Activated CD8-positive, alpha-beta memory T cell treated with anti-CD3 and anti-CD28 coated beads, Interleukin-2, amount 10 ng/mL, durations not matched to agents 7 days and 5 days (primary cell): ENCODE measurements around the gene C1orf159. TPM values are rescaled to one million over a fixed set of nuclear protein-coding genes. Genes with fewer than 3 reads are reported as not detected.

Experiments
- ATAC-seq: fragments of 150-1000 bp; cut with Tn5 transposase; one replicate; pipeline ENCODE4 v1.10.0; 2021; ENCODE audit warnings: moderate library complexity
- CTCF ChIA-PET: fragments of 350-600 bp; sonication (Branson Sonifier 250); formaldehyde crosslinking; loops from one replicate; lab custom pipeline; 2021; ENCODE audit warnings: antibody characterized with exemption; lab: Charles Lee
- DNase-seq: peaks from one replicate; pipeline ENCODE4 v3.0.0-alpha.2; 2020
- H3K27ac Mint-ChIP-seq: one replicate; pipeline ENCODE4 v1.8.0; 2021; ENCODE audit warnings: mild to moderate bottlenecking, mixed read lengths
- H3K27me3 Mint-ChIP-seq: one replicate; pipeline ENCODE4 v1.8.0; 2021; ENCODE audit warnings: mixed read lengths
- H3K36me3 Mint-ChIP-seq: one replicate; pipeline ENCODE4 v1.8.0; 2021; ENCODE audit warnings: mild to moderate bottlenecking, mixed read lengths
- H3K4me1 Mint-ChIP-seq: one replicate; pipeline ENCODE4 v1.8.0; 2021; ENCODE audit warnings: mixed read lengths
- H3K4me3 Mint-ChIP-seq: one replicate; pipeline ENCODE4 v1.8.0; 2021; ENCODE audit warnings: mild to moderate bottlenecking, moderate library complexity, mixed read lengths
- H3K9me3 Mint-ChIP-seq: one replicate; pipeline ENCODE4 v1.8.0; 2022; ENCODE audit warnings: low read depth, mixed read lengths
- total RNA-seq, 2 experiments: library from RNA; stranded (reverse); gene quantifications; one replicate each; pipeline ENCODE4 v1.2.3, GENCODE V29; 2021

C1orf159 gene
- total RNA-seq, 2 experiments from 2014 or later, result 22.9 to 23.6 TPM

GRCh38 chr1:1134300-1134970, 18.5 kb upstream of the C1orf159 start:
- no peak for DNase-seq
- Mint-ChIP-seq H3K27ac (no peak overlapping the region), H3K36me3 (no peaks in the 10 kb centered on the region), H3K4me1 (peaks cover 17% of the 10 kb centered on the region), H3K4me3 (no peak overlapping the region), H3K9me3 (no peaks in the 10 kb centered on the region), H3K27me3 (peaks cover 2% of the 10 kb centered on the region)
- ATAC-seq, result no peak
- CTCF ChIA-PET, result no interaction called here

- CTCF ChIA-PET, result interaction anchor here (1.6 kb wide), 1 partner anchor 11 kb away, joined by 4 read pairs; no protein-coding TSS in a partner anchor
Observed at GRCh38 chr1:1132956-1133750, 17.3 kb upstream of the C1orf159 start.

GRCh38 chr1:1132042-1132950, 16.4 kb upstream of the C1orf159 start:
- no peaks in the 10 kb centered on the region for H3K9me3 Mint-ChIP-seq
- CTCF ChIA-PET, result interaction anchor here (1.6 kb wide), 1 partner anchor 10 kb away, joined by 4 read pairs; no protein-coding TSS in a partner anchor
- DNase-seq, result no peak
- H3K4me1 Mint-ChIP-seq, result peaks cover 8% of the 10 kb centered on the region
- no peak for ATAC-seq
- H3K27me3 Mint-ChIP-seq, result peaks cover 2% of the 10 kb centered on the region
- no peaks in the 10 kb centered on the region for H3K36me3 Mint-ChIP-seq
- H3K27ac Mint-ChIP-seq, result no peak overlapping the region
- no peak overlapping the region for H3K4me3 Mint-ChIP-seq

More at GRCh38 chr1:1132956-1133750, 17.3 kb upstream of the C1orf159 start:
- Mint-ChIP-seq H3K9me3 (no peaks in the 10 kb centered on the region), H3K4me3 (no peak overlapping the region), H3K36me3 (no peaks in the 10 kb centered on the region), H3K27me3 (peaks cover 2% of the 10 kb centered on the region), H3K4me1 (peaks cover 14% of the 10 kb centered on the region), H3K27ac (no peak overlapping the region)
- ATAC-seq (no peak), DNase-seq (no peak)

- ATAC-seq, result no peak
- H3K9me3 Mint-ChIP-seq, result no peaks in the 10 kb centered on the region
- H3K27me3 Mint-ChIP-seq, result peaks cover 2% of the 10 kb centered on the region
- CTCF ChIA-PET, result interaction anchor here (0.6 to 1.5 kb wide), 4 partner anchors 8 to 142 kb away, joined by 3 to 4 read pairs (median 4); no protein-coding TSS in a partner anchor
- no peak overlapping the region for H3K27ac Mint-ChIP-seq
- DNase-seq, result no peak
- H3K4me1 Mint-ChIP-seq, result peaks cover 3% of the 10 kb centered on the region
- H3K36me3 Mint-ChIP-seq, result no peaks in the 10 kb centered on the region
- H3K4me3 Mint-ChIP-seq, result no peak overlapping the region
Observed at GRCh38 chr1:1130206-1131120, 14.6 kb upstream of the C1orf159 start.

GRCh38 chr1:1129381-1129821, 13.5 kb upstream of the C1orf159 start:
- peaks cover 2% of the 10 kb centered on the region for H3K27me3 Mint-ChIP-seq
- ATAC-seq (no peak), DNase-seq (no peak)
- CTCF ChIA-PET, result interaction anchor here (0.6 to 1.5 kb wide), 3 partner anchors 65 to 143 kb away, joined by 3 to 4 read pairs (median 4); no protein-coding TSS in a partner anchor
- H3K9me3 Mint-ChIP-seq, result no peaks in the 10 kb centered on the region
- H3K4me3 Mint-ChIP-seq, result no peak overlapping the region
- H3K36me3 Mint-ChIP-seq, result no peaks in the 10 kb centered on the region
- H3K27ac Mint-ChIP-seq, result no peak overlapping the region
- H3K4me1 Mint-ChIP-seq, result no peaks in the 10 kb centered on the region

GRCh38 chr1:1128454-1129139, 12.7 kb upstream of the C1orf159 start:
- H3K27me3 Mint-ChIP-seq, result peaks cover 2% of the 10 kb centered on the region
- H3K4me1 Mint-ChIP-seq, result peaks cover 6% of the 10 kb centered on the region
- DNase-seq (no peak), ATAC-seq (no peak)
- no peaks in the 10 kb centered on the region for H3K36me3 Mint-ChIP-seq
- no peak overlapping the region for H3K27ac Mint-ChIP-seq
- CTCF ChIA-PET, result no interaction called here
- no peaks in the 10 kb centered on the region for H3K9me3 Mint-ChIP-seq
- no peak overlapping the region for H3K4me3 Mint-ChIP-seq

GRCh38 chr1:1127551-1128451, 11.9 kb upstream of the C1orf159 start:
- H3K27ac Mint-ChIP-seq, result no peak overlapping the region
- CTCF ChIA-PET, result interaction anchor here (2.3 kb wide), 1 partner anchor 164 kb away, joined by 9 read pairs; no protein-coding TSS in a partner anchor
- H3K4me3 Mint-ChIP-seq, result no peak overlapping the region
- ATAC-seq (no peak), DNase-seq (no peak)
- peaks cover 7% of the 10 kb centered on the region for H3K4me1 Mint-ChIP-seq
- no peaks in the 10 kb centered on the region for H3K36me3 Mint-ChIP-seq
- peaks cover 2% of the 10 kb centered on the region for H3K27me3 Mint-ChIP-seq
- no peaks in the 10 kb centered on the region for H3K9me3 Mint-ChIP-seq

GRCh38 chr1:1125945-1126344, 10.1 kb upstream of the C1orf159 start:
- CTCF ChIA-PET, result interaction anchor here (0.7 to 2.3 kb wide), 3 partner anchors 39 to 166 kb away, joined by 3 to 9 read pairs (median 3); partner anchors contain the start of gene TTLL10
- H3K36me3 Mint-ChIP-seq, result no peaks in the 10 kb centered on the region

GRCh38 chr1:1124786-1125642, 9.1 kb upstream of the C1orf159 start:
- no peak for DNase-seq
- H3K4me3 Mint-ChIP-seq, result no peak overlapping the region
- H3K27ac Mint-ChIP-seq, result no peak overlapping the region
- ATAC-seq, result no peak
- H3K36me3 Mint-ChIP-seq, result no peaks in the 10 kb centered on the region
- no peaks in the 10 kb centered on the region for H3K9me3 Mint-ChIP-seq
- CTCF ChIA-PET, result interaction anchor here (1.0 to 1.7 kb wide), 3 partner anchors 49 to 106 kb away, joined by 3 read pairs; partner anchors contain the start of gene TTLL10
- no peaks in the 10 kb centered on the region for H3K27me3 Mint-ChIP-seq
- peaks cover 7% of the 10 kb centered on the region for H3K4me1 Mint-ChIP-seq

More at GRCh38 chr1:1125945-1126344, 10.1 kb upstream of the C1orf159 start:
- Mint-ChIP-seq H3K9me3 (no peaks in the 10 kb centered on the region), H3K27ac (no peak overlapping the region), H3K27me3 (peaks cover 2% of the 10 kb centered on the region), H3K4me1 (peaks cover 7% of the 10 kb centered on the region), H3K4me3 (no peak overlapping the region)
- ATAC-seq (no peak), DNase-seq (no peak)

- ATAC-seq (no peak), DNase-seq (no peak)
- Mint-ChIP-seq H3K9me3 (no peaks in the 10 kb centered on the region), H3K4me1 (peaks cover 7% of the 10 kb centered on the region), H3K27me3 (peaks cover 4% of the 10 kb centered on the region), H3K4me3 (no peak overlapping the region), H3K36me3 (no peaks in the 10 kb centered on the region), H3K27ac (no peak overlapping the region)
- CTCF ChIA-PET, result interaction anchor here (1.1 to 4.3 kb wide), 3 partner anchors 88 to 167 kb away, joined by 3 to 58 read pairs (median 3); no protein-coding TSS in a partner anchor
Observed at GRCh38 chr1:1124508-1124785, 8.6 kb upstream of the C1orf159 start.
